ENCODE measurements around the gene MAMDC2.

DNA sequence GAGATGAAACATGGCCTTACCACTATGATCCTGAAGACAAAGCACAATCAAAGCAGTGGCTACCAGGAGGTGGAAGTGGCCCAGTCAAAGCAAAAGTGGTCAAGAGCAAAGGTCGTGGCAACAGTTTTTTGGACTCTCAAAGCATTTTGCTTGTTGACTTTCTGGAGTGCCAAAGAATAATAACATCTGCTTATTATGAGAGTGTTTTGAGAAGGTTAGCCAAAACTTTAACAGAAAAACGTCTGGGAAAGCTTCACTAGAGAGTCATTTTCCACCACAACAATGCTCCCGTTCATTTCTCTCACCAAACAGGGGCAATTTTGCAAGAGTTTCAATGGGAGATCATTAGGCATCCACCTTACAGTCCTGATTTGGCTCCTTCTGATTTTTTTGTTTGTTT, 33.6 kb upstream of the MAMDC2 start:
- TF ChIP-seq, protein P1, sequence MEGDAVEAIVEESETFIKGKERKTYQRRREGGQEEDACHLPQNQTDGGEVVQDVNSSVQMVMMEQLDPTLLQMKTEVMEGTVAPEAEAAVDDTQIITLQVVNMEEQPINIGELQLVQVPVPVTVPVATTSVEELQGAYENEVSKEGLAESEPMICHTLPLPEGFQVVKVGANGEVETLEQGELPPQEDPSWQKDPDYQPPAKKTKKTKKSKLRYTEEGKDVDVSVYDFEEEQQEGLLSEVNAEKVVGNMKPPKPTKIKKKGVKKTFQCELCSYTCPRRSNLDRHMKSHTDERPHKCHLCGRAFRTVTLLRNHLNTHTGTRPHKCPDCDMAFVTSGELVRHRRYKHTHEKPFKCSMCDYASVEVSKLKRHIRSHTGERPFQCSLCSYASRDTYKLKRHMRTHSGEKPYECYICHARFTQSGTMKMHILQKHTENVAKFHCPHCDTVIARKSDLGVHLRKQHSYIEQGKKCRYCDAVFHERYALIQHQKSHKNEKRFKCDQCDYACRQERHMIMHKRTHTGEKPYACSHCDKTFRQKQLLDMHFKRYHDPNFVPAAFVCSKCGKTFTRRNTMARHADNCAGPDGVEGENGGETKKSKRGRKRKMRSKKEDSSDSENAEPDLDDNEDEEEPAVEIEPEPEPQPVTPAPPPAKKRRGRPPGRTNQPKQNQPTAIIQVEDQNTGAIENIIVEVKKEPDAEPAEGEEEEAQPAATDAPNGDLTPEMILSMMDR (IDR thresholded peaks at IDR 0.05) = no peak
- TF ChIP-seq POLR2A (IDR thresholded peaks at IDR 0.05) = no peak

All from adrenal gland (tissue), 5 donors.